ENCODE results near the gene MRNIP.

MRNIP gene

GRCh38 chr5:179869641-179870402, 11.2 kb upstream of the MRNIP start:
- Histone ChIP-seq H3K27me3 (ENCODE audit: control insufficient read depth, insufficient read depth, low read length) (no peaks in the 10 kb centered on the region), H3K9ac (ENCODE audit: low read depth, low read length) (no peak overlapping the region), H3K4me3 (ENCODE audit: low read depth, low read length) (no peak overlapping the region), H3K9me3 (ENCODE audit: control insufficient read depth, insufficient read depth, low read length) (no peaks in the 10 kb centered on the region), H3K36me3 (ENCODE audit: control insufficient read depth, insufficient read depth, low read length) (peaks cover 55% of the 10 kb centered on the region), H3K27ac (ENCODE audit: low read depth, low read length) (peak overlapping the region; percentile 60), H3K4me1 (ENCODE audit: control insufficient read depth, insufficient read depth, low read length) (no peaks in the 10 kb centered on the region)

DNA sequence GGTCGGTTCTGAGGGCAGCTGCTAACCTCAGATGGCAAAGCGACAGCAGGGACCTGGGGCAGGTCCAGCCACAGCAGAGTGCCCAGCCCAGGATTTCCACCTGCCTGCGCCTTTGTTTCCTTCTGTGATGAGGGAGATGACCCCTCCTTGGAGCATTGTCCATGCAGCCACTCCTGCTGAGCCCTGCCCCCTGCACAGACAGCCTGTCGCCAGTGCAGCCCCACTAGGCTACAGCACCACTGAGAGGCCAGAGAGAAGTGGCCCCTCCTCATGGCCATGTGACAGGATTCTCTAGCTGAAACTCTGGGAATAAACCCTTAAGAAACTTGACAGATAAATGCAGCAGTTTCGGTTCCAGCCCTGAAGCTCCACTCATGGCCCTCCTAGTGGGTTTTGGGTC, 10.5 kb upstream of the MRNIP start:
- Histone ChIP-seq H3K4me3 (ENCODE audit: low read depth, low read length) (no peak overlapping the region), H3K36me3 (ENCODE audit: control insufficient read depth, insufficient read depth, low read length) (peaks cover 51% of the 10 kb centered on the region), H3K27me3 (ENCODE audit: control insufficient read depth, insufficient read depth, low read length) (no peaks in the 10 kb centered on the region), H3K27ac (ENCODE audit: low read depth, low read length) (peak overlapping the region; percentile 60), H3K9me3 (ENCODE audit: control insufficient read depth, insufficient read depth, low read length) (no peaks in the 10 kb centered on the region), H3K9ac (ENCODE audit: low read depth, low read length) (no peak overlapping the region), H3K4me1 (ENCODE audit: control insufficient read depth, insufficient read depth, low read length) (no peaks in the 10 kb centered on the region)

DNA sequence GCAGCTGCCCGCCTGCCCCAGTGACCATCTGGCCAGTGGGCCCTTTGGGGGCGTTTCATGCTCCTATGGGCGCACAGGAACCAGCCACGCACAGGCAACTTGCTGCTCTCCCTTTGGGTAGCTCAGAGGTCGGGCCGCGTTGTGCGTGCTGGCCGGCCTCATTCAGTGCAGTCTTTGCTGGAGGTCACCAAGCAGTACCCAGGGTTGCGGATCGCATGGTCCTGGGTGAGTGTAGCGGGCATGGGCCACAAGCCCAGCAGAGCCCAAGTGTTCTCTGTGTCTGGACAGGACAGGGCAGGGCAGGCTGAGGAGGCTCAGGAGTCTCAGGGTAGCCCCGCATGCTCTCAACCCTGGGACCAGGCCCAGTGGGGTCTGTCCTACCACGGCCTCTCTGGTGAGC, 9.9 kb upstream of the MRNIP start:
- no peaks in the 10 kb centered on the region for H3K27me3 ChIP-seq (ENCODE audit: control insufficient read depth, insufficient read depth, low read length)
- no peak overlapping the region for H3K9ac ChIP-seq (ENCODE audit: low read depth, low read length)
- H3K36me3 ChIP-seq (ENCODE audit: control insufficient read depth, insufficient read depth, low read length), result peaks cover 52% of the 10 kb centered on the region
- no peak overlapping the region for H3K27ac ChIP-seq (ENCODE audit: low read depth, low read length)
- no peak overlapping the region for H3K4me3 ChIP-seq (ENCODE audit: low read depth, low read length)
- H3K4me1 ChIP-seq (ENCODE audit: control insufficient read depth, insufficient read depth, low read length), result no peaks in the 10 kb centered on the region
- H3K9me3 ChIP-seq (ENCODE audit: control insufficient read depth, insufficient read depth, low read length), result no peaks in the 10 kb centered on the region

GRCh38 chr5:179867476-179867875, 8.9 kb upstream of the MRNIP start:
- Histone ChIP-seq H3K27me3 (ENCODE audit: control insufficient read depth, insufficient read depth, low read length) (no peaks in the 10 kb centered on the region), H3K9me3 (ENCODE audit: control insufficient read depth, insufficient read depth, low read length) (no peaks in the 10 kb centered on the region), H3K9ac (ENCODE audit: low read depth, low read length) (no peak overlapping the region), H3K4me3 (ENCODE audit: low read depth, low read length) (no peak overlapping the region), H3K27ac (ENCODE audit: low read depth, low read length) (no peak overlapping the region), H3K36me3 (ENCODE audit: control insufficient read depth, insufficient read depth, low read length) (peaks cover 54% of the 10 kb centered on the region), H3K4me1 (ENCODE audit: control insufficient read depth, insufficient read depth, low read length) (no peaks in the 10 kb centered on the region)

GRCh38 chr5:179867079-179867465, 8.5 kb upstream of the MRNIP start:
- Histone ChIP-seq H3K4me3 (ENCODE audit: low read depth, low read length) (no peak overlapping the region), H3K27ac (ENCODE audit: low read depth, low read length) (no peak overlapping the region), H3K4me1 (ENCODE audit: control insufficient read depth, insufficient read depth, low read length) (no peaks in the 10 kb centered on the region), H3K9ac (ENCODE audit: low read depth, low read length) (no peak overlapping the region), H3K9me3 (ENCODE audit: control insufficient read depth, insufficient read depth, low read length) (no peaks in the 10 kb centered on the region), H3K27me3 (ENCODE audit: control insufficient read depth, insufficient read depth, low read length) (no peaks in the 10 kb centered on the region), H3K36me3 (ENCODE audit: control insufficient read depth, insufficient read depth, low read length) (peaks cover 54% of the 10 kb centered on the region)

- Histone ChIP-seq H3K4me1 (ENCODE audit: control insufficient read depth, insufficient read depth, low read length) (no peaks in the 10 kb centered on the region), H3K27me3 (ENCODE audit: control insufficient read depth, insufficient read depth, low read length) (no peaks in the 10 kb centered on the region), H3K9me3 (ENCODE audit: control insufficient read depth, insufficient read depth, low read length) (no peaks in the 10 kb centered on the region), H3K4me3 (ENCODE audit: low read depth, low read length) (no peak overlapping the region), H3K27ac (ENCODE audit: low read depth, low read length) (no peak overlapping the region), H3K9ac (ENCODE audit: low read depth, low read length) (no peak overlapping the region), H3K36me3 (ENCODE audit: control insufficient read depth, insufficient read depth, low read length) (peaks cover 54% of the 10 kb centered on the region)
Observed at GRCh38 chr5:179866241-179867078, 7.8 kb upstream of the MRNIP start.

- Histone ChIP-seq H3K36me3 (ENCODE audit: control insufficient read depth, insufficient read depth, low read length) (peaks cover 47% of the 10 kb centered on the region), H3K27me3 (ENCODE audit: control insufficient read depth, insufficient read depth, low read length) (no peaks in the 10 kb centered on the region)
Observed at GRCh38 chr5:179865491-179866240, 7.0 kb upstream of the MRNIP start.

DNA sequence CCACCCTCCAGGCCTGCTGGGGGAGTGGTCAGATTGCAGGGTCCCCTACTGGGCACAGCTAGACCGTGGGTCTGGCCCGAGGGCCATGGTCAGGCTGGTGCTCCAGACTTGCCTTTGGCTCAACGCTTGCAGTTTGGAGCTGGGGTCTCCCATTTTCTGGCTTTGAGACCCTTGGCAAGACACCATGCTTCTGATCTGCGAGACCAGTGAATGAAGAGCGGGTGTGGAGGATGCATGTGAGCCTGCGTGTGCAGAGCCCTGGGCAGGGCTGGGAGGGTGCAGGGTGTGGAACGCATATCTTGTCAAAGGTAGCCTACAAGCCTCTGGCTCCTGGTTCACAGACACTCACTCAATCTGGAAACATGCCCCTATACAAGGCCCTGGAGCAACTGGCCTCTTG, 6.1 kb upstream of the MRNIP start:
- Histone ChIP-seq H3K4me1 (ENCODE audit: control insufficient read depth, insufficient read depth, low read length) (no peaks in the 10 kb centered on the region; the same call in 1 of the 2 replicates), H3K36me3 (ENCODE audit: control insufficient read depth, insufficient read depth, low read length) (peaks cover 46% of the 10 kb centered on the region), H3K27me3 (ENCODE audit: control insufficient read depth, insufficient read depth, low read length) (no peaks in the 10 kb centered on the region), H3K9me3 (ENCODE audit: control insufficient read depth, insufficient read depth, low read length) (no peaks in the 10 kb centered on the region), H3K27ac (ENCODE audit: low read depth, low read length) (no peak overlapping the region), H3K4me3 (ENCODE audit: low read depth, low read length) (no peak overlapping the region), H3K9ac (ENCODE audit: low read depth, low read length) (no peak overlapping the region)

More at GRCh38 chr5:179865491-179866240, 7.0 kb upstream of the MRNIP start:
- Histone ChIP-seq H3K9me3 (ENCODE audit: control insufficient read depth, insufficient read depth, low read length) (no peaks in the 10 kb centered on the region), H3K9ac (ENCODE audit: low read depth, low read length) (no peak overlapping the region), H3K27ac (ENCODE audit: low read depth, low read length) (no peak overlapping the region), H3K4me3 (ENCODE audit: low read depth, low read length) (no peak overlapping the region), H3K4me1 (ENCODE audit: control insufficient read depth, insufficient read depth, low read length) (no peaks in the 10 kb centered on the region; the same call in 1 of the 2 replicates)

DNA sequence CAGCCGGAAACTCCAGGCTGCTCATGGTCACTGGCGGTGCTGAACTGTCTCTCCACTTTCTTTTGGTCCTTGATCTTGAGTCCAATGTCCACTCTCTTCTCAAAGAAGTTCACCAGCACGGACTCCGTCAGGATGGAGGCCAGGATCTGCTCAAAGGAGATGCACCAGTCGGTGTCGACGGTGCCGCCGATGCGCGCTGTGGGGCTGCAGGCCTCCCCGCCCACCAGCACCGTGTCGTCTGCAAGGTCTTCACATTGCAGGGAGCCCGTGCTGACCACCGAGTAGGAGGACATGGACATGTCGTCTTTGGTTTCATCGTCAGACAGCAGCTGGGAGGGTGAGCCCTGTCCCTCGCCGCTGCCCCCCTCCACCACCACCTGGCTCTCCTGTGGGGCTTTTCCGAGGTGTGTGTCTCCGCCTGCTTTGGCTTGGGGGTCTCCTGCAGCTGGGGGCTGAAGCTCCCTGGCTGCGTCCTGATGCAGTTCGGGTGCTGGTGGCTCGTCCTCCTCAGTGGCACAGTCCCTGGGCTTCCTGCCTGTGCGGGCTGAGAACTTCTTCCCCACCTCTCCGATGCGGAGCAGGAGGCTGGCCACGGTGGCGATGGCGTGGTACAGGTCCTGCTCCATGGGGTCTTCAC, 5.0 kb upstream of the MRNIP start:
- Histone ChIP-seq H3K9me3 (ENCODE audit: control insufficient read depth, insufficient read depth, low read length) (no peaks in the 10 kb centered on the region), H3K4me3 (ENCODE audit: low read depth, low read length) (no peak overlapping the region), H3K4me1 (ENCODE audit: control insufficient read depth, insufficient read depth, low read length) (no peaks in the 10 kb centered on the region; the same call in 1 of the 2 replicates), H3K27ac (ENCODE audit: low read depth, low read length) (no peak overlapping the region), H3K27me3 (ENCODE audit: control insufficient read depth, insufficient read depth, low read length) (no peaks in the 10 kb centered on the region), H3K36me3 (ENCODE audit: control insufficient read depth, insufficient read depth, low read length) (peaks cover 42% of the 10 kb centered on the region), H3K9ac (ENCODE audit: low read depth, low read length) (no peak overlapping the region)

- no peaks in the 10 kb centered on the region; the same call in 1 of the 2 replicates for H3K4me1 ChIP-seq (ENCODE audit: control insufficient read depth, insufficient read depth, low read length)
- no peak overlapping the region for H3K4me3 ChIP-seq (ENCODE audit: low read depth, low read length)
- H3K27me3 ChIP-seq (ENCODE audit: control insufficient read depth, insufficient read depth, low read length), result no peaks in the 10 kb centered on the region
- no peaks in the 10 kb centered on the region for H3K9me3 ChIP-seq (ENCODE audit: control insufficient read depth, insufficient read depth, low read length)
- peaks cover 42% of the 10 kb centered on the region for H3K36me3 ChIP-seq (ENCODE audit: control insufficient read depth, insufficient read depth, low read length)
- no peak overlapping the region for H3K9ac ChIP-seq (ENCODE audit: low read depth, low read length)
- H3K27ac ChIP-seq (ENCODE audit: low read depth, low read length), result no peak overlapping the region
Observed at GRCh38 chr5:179862891-179863290, 4.3 kb upstream of the MRNIP start.
